22Rv1 (cell line): ENCODE results near the gene SMAD4.

ENCODE experiments used
- ZFX ChIP-seq: fragments of 450-650 bp; IDR thresholded peaks from 2 replicates; pipeline ENCODE4 v1.6.1; 2017; ENCODE audit warnings: antibody characterized with exemption, borderline replicate concordance
- TF ChIP-seq, protein P1 (sequence below): fragments of 450-650 bp; IDR thresholded peaks from 2 replicates; pipeline ENCODE4 v1.5.1; 2017; ENCODE audit warnings: mild to moderate bottlenecking

DNA sequence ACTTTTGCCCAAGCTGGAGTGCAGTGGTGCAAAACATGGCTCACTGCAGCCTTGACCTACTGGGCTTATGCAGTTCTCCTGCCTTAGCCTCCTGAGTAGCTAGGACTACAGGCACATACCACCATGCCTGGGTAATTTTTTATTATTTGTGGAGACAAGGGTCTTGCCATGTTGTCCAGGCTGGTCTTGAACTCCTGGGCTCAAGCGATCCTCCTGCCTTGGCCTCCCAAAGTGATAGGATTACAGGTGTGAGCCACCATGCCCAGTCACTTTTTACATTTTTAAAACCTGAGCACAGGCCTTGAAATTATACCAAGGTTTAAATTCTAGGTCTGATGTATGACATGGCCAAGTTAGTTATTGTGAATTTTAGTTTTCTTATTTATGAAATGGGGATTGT, 18.2 kb downstream of the SMAD4 start:
- TF ChIP-seq, protein P1, sequence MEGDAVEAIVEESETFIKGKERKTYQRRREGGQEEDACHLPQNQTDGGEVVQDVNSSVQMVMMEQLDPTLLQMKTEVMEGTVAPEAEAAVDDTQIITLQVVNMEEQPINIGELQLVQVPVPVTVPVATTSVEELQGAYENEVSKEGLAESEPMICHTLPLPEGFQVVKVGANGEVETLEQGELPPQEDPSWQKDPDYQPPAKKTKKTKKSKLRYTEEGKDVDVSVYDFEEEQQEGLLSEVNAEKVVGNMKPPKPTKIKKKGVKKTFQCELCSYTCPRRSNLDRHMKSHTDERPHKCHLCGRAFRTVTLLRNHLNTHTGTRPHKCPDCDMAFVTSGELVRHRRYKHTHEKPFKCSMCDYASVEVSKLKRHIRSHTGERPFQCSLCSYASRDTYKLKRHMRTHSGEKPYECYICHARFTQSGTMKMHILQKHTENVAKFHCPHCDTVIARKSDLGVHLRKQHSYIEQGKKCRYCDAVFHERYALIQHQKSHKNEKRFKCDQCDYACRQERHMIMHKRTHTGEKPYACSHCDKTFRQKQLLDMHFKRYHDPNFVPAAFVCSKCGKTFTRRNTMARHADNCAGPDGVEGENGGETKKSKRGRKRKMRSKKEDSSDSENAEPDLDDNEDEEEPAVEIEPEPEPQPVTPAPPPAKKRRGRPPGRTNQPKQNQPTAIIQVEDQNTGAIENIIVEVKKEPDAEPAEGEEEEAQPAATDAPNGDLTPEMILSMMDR, result no peak
- no peak for TF ChIP-seq ZFX
